ENCODE measurements around the gene GLDN.

GRCh38 chr15:51343466-51343865 is 2.0 kb downstream of the GLDN start:
- TF ChIP-seq, protein P1, sequence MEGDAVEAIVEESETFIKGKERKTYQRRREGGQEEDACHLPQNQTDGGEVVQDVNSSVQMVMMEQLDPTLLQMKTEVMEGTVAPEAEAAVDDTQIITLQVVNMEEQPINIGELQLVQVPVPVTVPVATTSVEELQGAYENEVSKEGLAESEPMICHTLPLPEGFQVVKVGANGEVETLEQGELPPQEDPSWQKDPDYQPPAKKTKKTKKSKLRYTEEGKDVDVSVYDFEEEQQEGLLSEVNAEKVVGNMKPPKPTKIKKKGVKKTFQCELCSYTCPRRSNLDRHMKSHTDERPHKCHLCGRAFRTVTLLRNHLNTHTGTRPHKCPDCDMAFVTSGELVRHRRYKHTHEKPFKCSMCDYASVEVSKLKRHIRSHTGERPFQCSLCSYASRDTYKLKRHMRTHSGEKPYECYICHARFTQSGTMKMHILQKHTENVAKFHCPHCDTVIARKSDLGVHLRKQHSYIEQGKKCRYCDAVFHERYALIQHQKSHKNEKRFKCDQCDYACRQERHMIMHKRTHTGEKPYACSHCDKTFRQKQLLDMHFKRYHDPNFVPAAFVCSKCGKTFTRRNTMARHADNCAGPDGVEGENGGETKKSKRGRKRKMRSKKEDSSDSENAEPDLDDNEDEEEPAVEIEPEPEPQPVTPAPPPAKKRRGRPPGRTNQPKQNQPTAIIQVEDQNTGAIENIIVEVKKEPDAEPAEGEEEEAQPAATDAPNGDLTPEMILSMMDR (IDR thresholded peaks at IDR 0.05): no peak
- TF ChIP-seq POLR2A (IDR thresholded peaks at IDR 0.05): no peak

Measured in thyroid gland (tissue), 4 donors.